Trophoblast cell (in vitro differentiated cells and primary cell): ENCODE results near the gene EIF4G1.

Experiments used
- DNase-seq, 2 donors: peaks; one replicate each; pipeline ENCODE4 v3.0.0-alpha.2; 2016
- H2AFZ ChIP-seq: 2 replicates; pipeline ENCODE4 v1.6.1; 2013; ENCODE audit warnings: low read length, moderate library complexity, mild to moderate bottlenecking; ENCODE audit not compliant: insufficient read depth, poor library complexity
- H2AK5ac ChIP-seq: 2 replicates; pipeline ENCODE4 v1.6.1; 2013; ENCODE audit warnings: mild to moderate bottlenecking, low read length
- H2BK120ac ChIP-seq: 2 replicates; pipeline ENCODE4 v1.6.1; 2013; ENCODE audit warnings: low read length, mild to moderate bottlenecking, moderate library complexity; ENCODE audit not compliant: insufficient read depth, poor library complexity
- H2BK12ac ChIP-seq: 2 replicates; pipeline ENCODE4 v1.6.1; 2013; ENCODE audit warnings: mild to moderate bottlenecking, low read length, moderate library complexity
- H2BK5ac ChIP-seq: 2 replicates; pipeline ENCODE4 v1.6.1; 2013; ENCODE audit warnings: low read length, low read depth, moderate library complexity, mild to moderate bottlenecking; ENCODE audit not compliant: poor library complexity
- H3K14ac ChIP-seq: 2 replicates; pipeline ENCODE4 v1.6.1; 2013; ENCODE audit warnings: mild to moderate bottlenecking, low read length
- H3K18ac ChIP-seq: 2 replicates; pipeline ENCODE4 v1.6.1; 2013; ENCODE audit warnings: mild to moderate bottlenecking, low read length
- H3K23ac ChIP-seq: 2 replicates; pipeline ENCODE4 v1.6.1; 2013; ENCODE audit warnings: low read length
- H3K27ac ChIP-seq: 2 replicates; pipeline ENCODE4 v1.5.1; 2013; ENCODE audit warnings: low read depth, mild to moderate bottlenecking, inconsistent platforms, low read length, moderate library complexity
- H3K27me3 ChIP-seq: 2 replicates; pipeline ENCODE4 v1.6.1; 2013; ENCODE audit warnings: inconsistent platforms, mild to moderate bottlenecking, low read length, moderate library complexity; ENCODE audit not compliant: insufficient read depth
- H3K36me3 ChIP-seq, 2 experiments: 1 replicate in 1 of 2; 2 replicates in 1 of 2; pipeline ENCODE4 v1.6.1; 2013; ENCODE audit warnings: low read length in 2 of 2, mild to moderate bottlenecking in 2 of 2, moderate library complexity in 1 of 2; ENCODE audit not compliant: insufficient read depth in 2 of 2, control insufficient read depth in 1 of 2
- H3K4ac ChIP-seq: 2 replicates; pipeline ENCODE4 v1.6.1; 2013; ENCODE audit warnings: low read depth, mild to moderate bottlenecking, low read length, moderate library complexity
- H3K4me1 ChIP-seq, 2 experiments: 1 replicate in 1 of 2; 2 replicates in 1 of 2; pipeline ENCODE4 v1.6.1; 2013; ENCODE audit warnings: low read length in 2 of 2, mild to moderate bottlenecking in 2 of 2, moderate library complexity in 1 of 2; ENCODE audit not compliant: insufficient read depth in 2 of 2, control insufficient read depth in 1 of 2
- H3K4me2 ChIP-seq: 2 replicates; pipeline ENCODE4 v1.6.1; 2013; ENCODE audit warnings: inconsistent platforms, mild to moderate bottlenecking, low read length, moderate library complexity
- H3K4me3 ChIP-seq: 2 replicates; pipeline ENCODE4 v1.5.1; 2013; ENCODE audit warnings: mild to moderate bottlenecking, low read depth, low read length, inconsistent platforms
- H3K79me1 ChIP-seq: one replicate; pipeline ENCODE4 v1.6.1; 2013; ENCODE audit warnings: low read length
- H3K79me2 ChIP-seq: 2 replicates; pipeline ENCODE4 v1.6.1; 2013; ENCODE audit warnings: low read length, mild to moderate bottlenecking; ENCODE audit not compliant: control insufficient read depth, insufficient read depth, poor library complexity
- H3K9ac ChIP-seq: 2 replicates; pipeline ENCODE4 v1.6.1; 2013; ENCODE audit warnings: mild to moderate bottlenecking, low read length
- H3K9me3 ChIP-seq: 2 replicates; pipeline ENCODE4 v1.6.1; 2013; ENCODE audit warnings: low read depth, mild to moderate bottlenecking, control low read depth, inconsistent platforms, low read length; ENCODE audit not compliant: insufficient read depth
- H4K12ac ChIP-seq: 2 replicates; pipeline ENCODE4 v1.6.1; 2013; ENCODE audit warnings: low read depth, mild to moderate bottlenecking, low read length, moderate library complexity
- H4K8ac ChIP-seq: 2 replicates; pipeline ENCODE4 v1.6.1; 2013; ENCODE audit warnings: low read depth, mild to moderate bottlenecking, low read length, moderate library complexity
- H4K91ac ChIP-seq: one replicate; pipeline ENCODE4 v1.6.1; 2013; ENCODE audit warnings: low read depth, mild to moderate bottlenecking, low read length, moderate library complexity
- WGBS: extraction: QIAGEN DNeasy Blood & Tissue Kit; methylation state at CpG from one replicate; pipeline ENCODE4 v1.1.7; 2013; ENCODE audit warnings: missing lambda C conversion rate; ENCODE audit not compliant: insufficient read length, insufficient coverage; ENCODE audit errors: extremely low coverage; 5-methylcytosine and 5-hydroxymethylcytosine counted together

The EIF4G1 gene

GRCh38 chr3:184325269-184325668 is 10.9 kb downstream of the EIF4G1 start:
- H4K91ac ChIP-seq, result no peak overlapping the region

GRCh38 chr3:184325715-184326369 is 11.4 kb downstream of the EIF4G1 start:
- peaks cover 79 to 90% of the 10 kb centered on the region in 2 experiments for H3K36me3 ChIP-seq
- H2BK5ac ChIP-seq, result no peak overlapping the region
- H3K79me1 ChIP-seq, result no peaks in the 10 kb centered on the region
- H3K4ac ChIP-seq, result no peak overlapping the region
- no peak overlapping the region for H3K9ac ChIP-seq
- no peak overlapping the region for H3K23ac ChIP-seq
- H3K27me3 ChIP-seq, result no peaks in the 10 kb centered on the region
- H3K18ac ChIP-seq, result no peak overlapping the region
- H3K14ac ChIP-seq, result no peak overlapping the region
- H4K8ac ChIP-seq, result no peak overlapping the region
- H4K91ac ChIP-seq, result no peak overlapping the region
- no peak overlapping the region for H2BK12ac ChIP-seq
- H3K4me1 ChIP-seq, result no peaks in the 10 kb centered on the region
- no peaks in the 10 kb centered on the region for H3K79me2 ChIP-seq
- no peak for DNase-seq
- H3K9me3 ChIP-seq, result no peaks in the 10 kb centered on the region
- H3K4me3 ChIP-seq, result no peak overlapping the region
- H3K27ac ChIP-seq, result no peak overlapping the region
- WGBS, result no CpG with 5 or more reads among the region's 6 CpGs
- H3K4me2 ChIP-seq, result no peak overlapping the region
- no peak overlapping the region for H2AFZ ChIP-seq
- no peak overlapping the region for H2BK120ac ChIP-seq
- no peak overlapping the region for H2AK5ac ChIP-seq
- H4K12ac ChIP-seq, result no peak overlapping the region

More at GRCh38 chr3:184325269-184325668, 10.9 kb downstream of the EIF4G1 start:
- no peak overlapping the region for H3K4ac ChIP-seq
- no peak overlapping the region for H2BK120ac ChIP-seq
- H4K12ac ChIP-seq, result no peak overlapping the region
- H3K14ac ChIP-seq, result no peak overlapping the region
- no peaks in the 10 kb centered on the region for H3K27me3 ChIP-seq
- no peak overlapping the region for H3K4me3 ChIP-seq
- H4K8ac ChIP-seq, result no peak overlapping the region
- H3K9ac ChIP-seq, result no peak overlapping the region
- H3K23ac ChIP-seq, result no peak overlapping the region
- no peak overlapping the region for H2BK5ac ChIP-seq
- no peak for DNase-seq
- no peaks in the 10 kb centered on the region for H3K4me1 ChIP-seq
- no peaks in the 10 kb centered on the region for H3K79me1 ChIP-seq
- no peaks in the 10 kb centered on the region for H3K9me3 ChIP-seq
- no peak overlapping the region for H3K4me2 ChIP-seq
- H3K36me3 ChIP-seq, result peaks cover 83 to 93% of the 10 kb centered on the region in 2 experiments
- no peak overlapping the region for H2AFZ ChIP-seq
- H2AK5ac ChIP-seq, result no peak overlapping the region
- no peak overlapping the region for H3K18ac ChIP-seq
- H3K79me2 ChIP-seq, result no peaks in the 10 kb centered on the region
- no peak overlapping the region for H2BK12ac ChIP-seq
- no peak overlapping the region for H3K27ac ChIP-seq
- no CpG with 5 or more reads among the region's 13 CpGs for WGBS

GRCh38 chr3:184327171-184327570 is 12.8 kb downstream of the EIF4G1 start:
- no peak overlapping the region for H4K8ac ChIP-seq
- H3K23ac ChIP-seq, result no peak overlapping the region
- no peaks in the 10 kb centered on the region for H3K79me2 ChIP-seq
- no peak overlapping the region for H3K9ac ChIP-seq
- no peaks in the 10 kb centered on the region for H3K27me3 ChIP-seq
- H3K4me3 ChIP-seq, result no peak overlapping the region
- peaks cover 2% of the 10 kb centered on the region for H3K9me3 ChIP-seq
- H2BK12ac ChIP-seq, result no peak overlapping the region
- H3K14ac ChIP-seq, result no peak overlapping the region
- H3K27ac ChIP-seq, result no peak overlapping the region
- no peak overlapping the region for H2AFZ ChIP-seq
- H2AK5ac ChIP-seq, result no peak overlapping the region
- H2BK5ac ChIP-seq, result no peak overlapping the region
- peaks cover 79 to 91% of the 10 kb centered on the region in 2 experiments for H3K36me3 ChIP-seq
- H4K91ac ChIP-seq, result no peak overlapping the region
- no peak overlapping the region for H4K12ac ChIP-seq
- no peak overlapping the region for H3K4ac ChIP-seq
- no CpG with 5 or more reads among the region's 21 CpGs for WGBS
- H3K79me1 ChIP-seq, result no peaks in the 10 kb centered on the region
- no peak overlapping the region for H3K4me2 ChIP-seq
- DNase-seq, result no peak
- no peak overlapping the region for H3K18ac ChIP-seq
- H3K4me1 ChIP-seq, result peaks cover 6 to 7% of the 10 kb centered on the region in 2 experiments
- no peak overlapping the region for H2BK120ac ChIP-seq

- Histone ChIP-seq H2BK12ac (no peak overlapping the region), H2AK5ac (no peak overlapping the region), H4K12ac (no peak overlapping the region), H3K79me1 (peaks cover 6% of the 10 kb centered on the region), H3K27me3 (no peaks in the 10 kb centered on the region), H3K36me3 (peaks cover 75 to 89% of the 10 kb centered on the region in 2 experiments), H2BK5ac (no peak overlapping the region), H3K14ac (no peak overlapping the region), H3K79me2 (no peaks in the 10 kb centered on the region), H3K27ac (no peak overlapping the region), H3K4me3 (no peak overlapping the region), H3K9me3 (peaks cover 2% of the 10 kb centered on the region), H3K23ac (no peak overlapping the region), H4K8ac (no peak overlapping the region), H3K4me1 (peaks cover 14 to 15% of the 10 kb centered on the region in 2 experiments), H4K91ac (no peak overlapping the region), H3K18ac (no peak overlapping the region), H3K9ac (no peak overlapping the region), H3K4ac (no peak overlapping the region), H3K4me2 (no peak overlapping the region), H2AFZ (no peak overlapping the region), H2BK120ac (no peak overlapping the region)
- DNase-seq, result no peak
- no CpG with 5 or more reads among the region's 3 CpGs for WGBS
Observed at GRCh38 chr3:184328516-184328915, 14.1 kb downstream of the EIF4G1 start.
